ENCODE measurements around the gene PIMREG.

Gene PIMREG

DNA sequence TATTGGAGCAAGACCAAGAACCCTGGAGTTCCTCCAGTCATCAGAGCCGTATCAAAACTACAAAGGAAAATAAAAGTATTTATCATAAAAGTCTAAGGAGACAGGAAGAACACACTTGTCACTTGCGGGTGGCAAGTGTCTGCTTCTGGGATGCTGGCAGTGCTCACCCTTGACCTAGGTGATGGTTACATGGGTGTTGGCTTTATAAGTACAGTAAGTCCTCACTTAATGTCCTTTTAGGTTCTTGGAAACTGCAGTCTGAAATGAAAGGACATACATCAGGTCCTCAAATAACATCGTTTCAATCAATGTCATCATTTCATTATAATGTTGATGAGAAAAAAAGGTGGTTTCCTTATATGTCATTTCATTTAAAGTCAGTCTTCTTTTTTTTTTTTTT, 6.3 kb upstream of the PIMREG start:
- DNase-seq (ENCODE audit: low spot score), result no peak

DNA sequence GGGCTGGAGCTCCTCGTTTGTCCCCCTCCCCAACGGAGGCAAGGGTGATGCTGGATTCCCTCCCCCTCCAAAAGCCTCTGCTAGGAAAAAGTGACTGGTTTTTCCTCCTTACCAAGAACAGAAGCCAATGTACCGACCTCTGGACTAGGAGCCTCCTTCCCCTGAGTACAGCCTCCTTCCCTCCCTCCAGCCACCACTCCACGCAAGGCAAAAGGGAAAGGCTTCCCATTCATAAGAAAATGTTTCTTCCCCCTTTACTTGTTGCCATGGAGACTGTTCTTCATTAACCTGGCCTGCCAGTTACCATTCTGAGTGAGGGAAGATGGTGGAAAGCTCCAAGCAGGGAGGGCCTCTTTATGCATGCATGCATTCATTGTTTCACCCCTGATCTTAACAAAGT, 4.3 kb upstream of the PIMREG start:
- DNase-seq (ENCODE audit: low spot score), result no peak

- DNase-seq (ENCODE audit: low spot score), result no peak
Measured at GRCh38 chr17:6442775-6443174, 1.5 kb upstream of the PIMREG start.

GRCh38 chr17:6444571-6445335, 498 bp downstream of the PIMREG start:
- no peak for DNase-seq (ENCODE audit: low spot score)

DNA sequence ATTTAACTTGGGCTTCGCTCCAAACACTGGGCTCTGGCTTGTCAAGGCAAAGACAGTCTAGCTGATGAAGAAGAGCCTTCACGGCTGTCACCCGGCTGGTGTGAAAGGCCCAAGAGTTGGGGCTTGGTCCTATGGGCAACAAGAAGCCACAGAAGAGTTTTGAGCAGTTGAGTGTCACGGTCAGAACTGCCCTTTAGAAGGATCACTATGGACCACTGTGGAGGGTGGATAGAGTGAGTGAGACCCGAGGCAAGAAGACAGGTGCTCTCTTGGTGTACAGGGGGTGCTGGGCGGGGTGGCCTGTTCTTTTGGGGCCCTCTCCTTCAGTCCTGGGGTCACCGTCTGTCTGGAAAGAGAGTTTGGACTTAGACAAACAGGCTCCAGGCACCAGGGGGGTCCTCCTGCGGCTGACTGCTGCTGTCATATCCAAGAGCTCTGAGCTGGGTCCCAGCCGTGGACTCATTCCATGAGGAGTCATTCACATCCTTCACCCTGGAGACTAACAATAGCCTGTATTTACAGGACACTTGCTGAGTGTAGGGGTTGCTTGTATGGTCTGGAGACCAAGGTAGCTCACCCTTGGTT, 2.4 kb downstream of the PIMREG start:
- no peak for DNase-seq (ENCODE audit: low spot score)

DNA sequence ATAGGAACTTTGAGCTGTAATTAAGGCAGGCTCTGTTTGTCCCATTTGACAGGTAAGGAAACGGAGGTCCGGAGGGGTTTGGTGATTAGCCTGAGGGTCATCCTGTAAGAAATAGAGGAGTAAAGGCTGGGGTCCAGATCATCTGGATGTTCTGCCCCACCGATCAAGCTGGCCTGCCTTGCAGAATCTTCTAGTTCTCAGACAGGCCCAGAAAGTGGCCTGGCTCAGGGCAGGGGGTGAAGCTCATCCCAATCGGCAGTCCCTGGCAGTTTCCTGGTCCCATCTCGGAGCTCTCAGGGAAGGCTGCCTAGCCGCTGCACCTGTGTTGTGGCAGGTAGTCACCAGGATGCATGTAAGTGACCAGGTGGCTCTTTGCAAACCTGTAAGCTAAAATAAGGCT, 4.2 kb downstream of the PIMREG start:
- DNase-seq (ENCODE audit: low spot score), result no peak

DNA sequence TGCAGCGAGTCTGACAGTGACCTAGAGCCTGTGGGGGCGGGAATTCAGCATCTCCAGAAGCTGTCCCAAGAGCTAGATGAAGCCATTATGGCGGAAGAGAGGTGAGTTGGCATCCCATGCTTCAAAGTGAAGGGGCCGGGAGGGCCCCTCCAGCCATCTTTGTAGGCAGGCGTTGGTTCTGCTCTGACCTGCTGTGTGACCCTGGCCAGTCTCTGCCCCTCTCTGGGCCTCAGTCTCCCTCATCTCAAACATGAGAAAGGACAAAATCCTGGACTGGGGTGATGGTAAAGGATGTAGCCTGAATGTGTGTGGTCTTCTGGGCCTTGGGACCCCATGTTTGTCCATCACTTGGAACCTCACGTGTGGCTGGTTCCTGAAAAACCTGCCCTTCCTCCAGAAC, 5.1 kb downstream of the PIMREG start:
- DNase-seq (ENCODE audit: low spot score), result no peak

- no peak for DNase-seq (ENCODE audit: low spot score)
Measured at GRCh38 chr17:6450926-6451832, 6.9 kb downstream of the PIMREG start.

- no peak for DNase-seq (ENCODE audit: low spot score)
Measured at GRCh38 chr17:6452471-6453266, 8.4 kb downstream of the PIMREG start.

DNA sequence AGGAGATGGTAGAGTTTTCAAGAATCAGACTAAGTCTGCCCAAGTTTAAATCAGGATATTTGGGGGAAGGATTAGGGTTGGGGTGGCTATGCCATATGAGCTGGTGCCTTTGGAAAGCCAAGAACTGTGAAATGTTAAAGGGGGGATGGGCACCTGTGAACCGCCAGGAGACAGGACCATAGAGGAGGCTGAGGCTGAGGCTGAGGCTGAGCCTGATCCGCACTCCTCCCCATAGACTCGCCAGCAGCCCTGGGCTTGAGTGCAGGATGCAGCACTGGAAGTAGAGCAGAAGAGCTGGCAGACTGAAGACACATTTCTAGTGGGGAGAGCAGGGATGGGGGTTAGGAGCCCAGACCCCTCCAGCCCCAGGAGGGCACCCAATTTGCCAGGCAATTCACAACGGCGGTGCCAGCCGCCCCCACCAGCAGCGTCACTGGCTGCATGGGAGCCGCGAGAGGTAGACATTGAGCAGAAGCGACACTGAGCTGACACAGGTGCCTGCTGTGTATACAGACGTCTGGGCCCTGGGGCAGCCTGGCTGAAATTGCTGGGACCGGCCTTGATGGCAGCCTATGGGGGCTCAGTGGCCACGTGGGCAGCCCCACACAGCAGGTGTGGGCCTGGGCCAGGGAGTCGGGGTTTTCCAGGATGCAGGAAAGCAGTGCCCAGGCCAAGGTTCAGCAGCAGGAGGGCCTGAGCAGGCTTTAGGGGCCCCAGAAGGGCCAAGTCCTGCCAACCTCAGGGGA, 9.2 kb downstream of the PIMREG start:
- DNase-seq (ENCODE audit: low spot score), result no peak

- DNase-seq (ENCODE audit: low spot score), result no peak
Measured at GRCh38 chr17:6454495-6455320, 10.5 kb downstream of the PIMREG start.

DNA sequence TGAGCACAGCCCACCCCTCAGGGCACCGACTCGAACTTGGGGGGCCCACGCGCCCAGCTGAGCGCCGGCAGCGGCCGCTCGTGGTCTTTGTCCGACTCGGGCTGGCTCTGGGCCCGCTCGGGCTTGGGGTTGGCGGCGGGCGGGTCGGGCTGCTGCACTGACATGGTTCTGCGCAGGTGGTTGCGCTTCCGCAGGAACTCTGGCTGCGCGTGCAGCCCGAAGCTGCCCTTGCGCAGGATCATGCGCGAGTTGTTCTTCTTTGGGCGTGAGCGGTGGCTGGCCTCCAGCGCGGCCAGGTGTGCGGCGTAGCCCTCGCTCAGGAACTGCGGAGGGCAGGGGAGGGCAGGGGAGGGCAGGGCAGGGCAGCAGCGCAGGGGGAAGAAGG, 11.1 kb downstream of the PIMREG start:
- no peak for DNase-seq (ENCODE audit: low spot score)

DNA sequence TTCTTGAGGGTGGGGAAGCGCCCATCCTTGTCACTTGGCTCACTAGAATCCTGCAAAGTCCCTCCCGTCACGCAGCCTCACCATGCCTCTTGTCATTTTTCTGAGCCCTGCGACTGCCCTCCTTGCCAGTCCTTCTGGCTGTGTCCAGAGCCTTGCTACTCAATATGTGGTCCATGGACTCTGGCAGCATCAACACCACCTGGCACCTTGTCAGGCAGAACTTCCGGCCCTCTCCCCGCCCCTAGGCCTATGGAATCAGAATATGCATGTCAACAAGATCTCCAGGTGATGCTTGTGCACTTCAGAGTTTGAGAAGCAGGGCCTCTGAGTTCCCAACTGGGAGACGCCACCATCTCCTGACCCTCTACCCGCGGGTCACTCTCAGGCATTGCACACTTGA, 12.1 kb downstream of the PIMREG start:
- no peak for DNase-seq (ENCODE audit: low spot score)

GRCh38 chr17:6456914-6457687, 12.8 kb downstream of the PIMREG start:
- no peak for DNase-seq (ENCODE audit: low spot score)

GRCh38 chr17:6457688-6458459, 13.6 kb downstream of the PIMREG start:
- DNase-seq (ENCODE audit: low spot score), result no peak

DNA sequence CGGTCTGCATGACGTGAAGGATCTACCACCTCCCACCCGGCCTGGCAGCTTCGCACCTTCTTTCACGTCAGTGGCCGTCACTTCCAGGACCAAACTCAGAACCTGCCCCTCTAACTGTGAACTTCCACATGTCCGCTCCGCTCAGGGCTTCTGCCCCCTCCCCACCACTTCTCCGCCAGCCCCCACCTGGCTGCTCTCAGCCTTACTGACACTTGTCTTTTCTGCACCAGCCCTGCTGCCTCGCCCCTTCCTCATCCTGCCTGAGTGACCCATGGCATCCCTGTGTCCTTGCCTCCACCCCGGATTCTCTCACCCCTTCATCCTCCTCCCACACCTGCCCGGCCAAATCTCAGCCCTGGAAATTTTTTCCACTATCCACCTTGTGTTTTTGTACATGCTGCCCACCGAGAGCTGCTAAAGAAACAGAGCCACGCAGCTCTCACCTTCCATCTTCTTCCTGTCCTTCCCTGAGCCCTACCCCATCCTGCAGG, 14.2 kb downstream of the PIMREG start:
- DNase-seq (ENCODE audit: low spot score), result no peak

DNA sequence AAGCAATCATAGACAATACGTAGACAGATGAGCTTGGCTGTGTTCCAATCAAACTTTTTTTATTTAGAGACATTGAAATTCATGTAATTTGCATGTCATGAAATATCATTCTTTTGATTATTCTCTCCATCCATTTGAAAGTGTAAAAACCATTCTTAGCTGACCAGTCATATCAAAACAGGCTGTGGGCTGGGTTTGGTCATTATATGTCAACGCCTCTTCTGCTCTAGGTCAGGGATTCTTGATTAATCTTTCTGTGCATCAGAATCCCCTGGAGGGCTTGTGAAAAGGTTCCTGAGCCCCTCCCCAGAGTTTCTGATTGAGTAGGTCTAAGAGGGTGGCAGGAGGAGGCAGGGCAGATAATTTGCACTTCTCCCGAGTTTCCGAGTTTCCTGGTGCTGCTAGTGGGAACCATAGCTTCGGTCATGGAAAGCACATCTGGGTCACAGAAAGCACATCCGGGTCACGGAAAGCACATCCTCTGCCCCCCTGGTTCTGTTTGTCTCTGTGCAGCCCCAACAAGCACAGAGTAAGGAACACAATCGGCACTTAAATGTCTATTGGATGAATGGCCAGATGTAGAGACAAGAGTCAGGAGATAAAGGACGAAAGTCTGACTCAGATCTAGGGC, 16.4 kb downstream of the PIMREG start:
- DNase-seq (ENCODE audit: low spot score), result no peak

DNA sequence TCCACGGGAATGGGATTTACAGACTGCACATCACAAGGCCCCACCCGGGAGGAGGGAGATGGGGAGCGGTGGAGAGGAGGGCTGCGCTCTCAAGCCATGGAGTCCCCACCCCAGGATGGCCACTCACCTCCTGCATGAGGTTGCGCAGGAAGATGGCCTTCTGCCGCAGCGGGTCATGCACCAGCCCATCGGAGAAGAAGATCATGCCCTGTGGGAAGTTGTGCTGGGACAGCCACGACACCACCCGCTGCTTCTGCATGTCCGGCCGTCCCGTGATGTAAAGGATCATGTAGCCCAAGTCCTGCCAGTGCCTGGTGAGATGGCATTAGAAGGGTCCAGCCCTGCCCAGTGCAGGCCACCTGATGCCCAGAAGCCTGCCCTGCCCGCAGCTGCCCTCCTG, 17.0 kb downstream of the PIMREG start:
- DNase-seq (ENCODE audit: low spot score), result no peak

All from NAMALWA (cell line).